ENCODE measurements around the gene KLHL22.

KLHL22 gene

GRCh38 chr22:20424932-20425565 is 70.5 kb downstream of the KLHL22 start:
- H3K4me3 ChIP-seq (replicated peaks in 1 of 2; ENCODE audit: low read depth in 2 of 2, low read length in 2 of 2), result no peak overlapping the region
- no peak for TF ChIP-seq CTCF (IDR thresholded peaks at IDR 0.05; ENCODE audit: low read depth, low read length)
- DNase-seq (ENCODE audit: low read depth in 2 of 2), result no peak

- H3K4me3 ChIP-seq (replicated peaks in 1 of 2; ENCODE audit: low read depth in 2 of 2, low read length in 2 of 2), result no peak overlapping the region
- no peak for DNase-seq (ENCODE audit: low read depth in 2 of 2)
- no peak for TF ChIP-seq CTCF (IDR thresholded peaks at IDR 0.05; ENCODE audit: low read depth, low read length)
These were observed 71.0 kb downstream of the KLHL22 start for GRCh38 chr22:20424568-20424931.

DNA sequence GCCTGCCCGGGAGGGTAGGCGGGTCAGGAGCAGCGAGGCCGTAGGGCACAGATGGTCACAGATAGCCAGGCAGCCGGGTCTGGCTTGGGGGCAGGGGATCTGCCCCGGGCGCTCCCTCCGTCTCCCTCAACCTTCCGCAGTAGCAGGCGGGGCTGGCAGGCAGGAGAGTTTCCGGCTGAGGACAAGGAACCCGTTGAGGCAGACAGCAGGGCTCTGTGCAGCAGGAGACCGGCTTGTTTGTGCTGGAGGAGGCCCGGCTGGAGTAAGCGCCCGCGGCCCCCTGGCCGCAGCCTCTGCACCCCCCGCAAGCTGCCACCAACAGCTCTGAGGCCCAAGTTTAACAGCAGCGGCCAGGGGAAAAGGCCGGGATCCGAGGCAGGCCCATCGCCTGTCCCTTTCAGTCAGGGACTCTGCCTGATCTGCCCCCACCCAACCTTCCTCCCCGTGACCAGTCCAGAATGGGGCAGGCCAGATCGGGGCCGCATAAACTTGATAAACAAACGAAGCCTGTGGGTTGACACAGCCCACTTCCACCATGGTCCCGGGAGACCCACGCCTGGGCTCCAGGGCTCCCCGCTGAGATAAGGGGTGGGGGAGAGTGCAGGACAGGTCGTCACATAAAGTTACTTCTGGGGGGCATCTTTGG is 71.6 kb downstream of the KLHL22 start:
- no peak for DNase-seq (ENCODE audit: low read depth in 2 of 2)

GRCh38 chr22:20423008-20423905 is 72.3 kb downstream of the KLHL22 start:
- DNase-seq (ENCODE audit: low read depth in 2 of 2), result peak in 1 of 2 donors; percentile 56
- no peak for TF ChIP-seq CTCF (IDR thresholded peaks at IDR 0.05; ENCODE audit: low read depth, low read length)
- H3K4me3 ChIP-seq (replicated peaks in 1 of 2; ENCODE audit: low read depth in 2 of 2, low read length in 2 of 2), result no peak overlapping the region

More for the DNA sequence above, 71.6 kb downstream of the KLHL22 start:
- TF ChIP-seq CTCF (IDR thresholded peaks at IDR 0.05; ENCODE audit: low read depth, low read length), result no peak
- no peak overlapping the region for H3K4me3 ChIP-seq (replicated peaks in 1 of 2; ENCODE audit: low read depth in 2 of 2, low read length in 2 of 2)

GRCh38 chr22:20422271-20423007 is 73.2 kb downstream of the KLHL22 start:
- H3K4me3 ChIP-seq (replicated peaks in 1 of 2; ENCODE audit: low read depth in 2 of 2, low read length in 2 of 2), result no peak overlapping the region
- no peak for TF ChIP-seq CTCF (IDR thresholded peaks at IDR 0.05; ENCODE audit: low read depth, low read length)
- no peak for DNase-seq (ENCODE audit: low read depth in 2 of 2)

DNA sequence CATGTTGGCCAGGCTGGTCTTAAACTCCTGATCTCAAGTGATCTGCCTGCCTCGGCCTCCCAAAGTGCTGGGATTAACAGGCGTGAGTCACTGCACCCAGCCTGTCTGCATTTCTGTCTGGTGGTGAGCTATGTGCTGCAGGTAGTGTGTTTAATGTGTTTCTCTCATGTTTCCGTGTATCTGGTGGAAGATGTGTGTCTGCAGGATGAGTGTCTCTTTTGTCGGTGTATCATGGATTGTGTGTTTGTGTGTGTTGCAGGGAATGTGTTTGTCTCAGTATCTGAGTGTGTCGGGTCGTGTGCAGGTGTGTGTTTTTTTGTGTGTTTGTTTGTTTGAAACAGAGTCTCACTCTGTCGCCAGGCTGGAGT is 74.1 kb downstream of the KLHL22 start:
- DNase-seq (ENCODE audit: low read depth in 2 of 2), result no peak
- H3K4me3 ChIP-seq (replicated peaks in 1 of 2; ENCODE audit: low read depth in 2 of 2, low read length in 2 of 2), result no peak overlapping the region
- no peak for TF ChIP-seq CTCF (IDR thresholded peaks at IDR 0.05; ENCODE audit: low read depth, low read length)
